Gastrocnemius medialis (tissue), 4 donors: ENCODE measurements around the gene KIF13A. TPM values are rescaled to one million over a fixed set of nuclear protein-coding genes. Genes with fewer than 3 reads are reported as not detected.
A peak's percentile ranks its signal among the peaks of the same experiment; 100 is the strongest.

Source experiments
- ATAC-seq, 2 donors: fragments of 150-250 bp; one replicate each; pipeline ENCODE4 v1.9.1; 2016
- DNase-seq, 2 donors: peaks; one replicate each; pipeline ENCODE4 v3.0.0-alpha.2; 2019
- H3K27ac ChIP-seq, 4 donors: fragments of 200-600 bp; sonication (generic); 1 replicate in 1 of 4; 2 replicates in 3 of 4; pipeline ENCODE4 v1.5.1; 2016 to 2018; ENCODE audit warnings: mild to moderate bottlenecking in 2 of 4, moderate library complexity in 1 of 4
- H3K27me3 ChIP-seq, 3 donors: fragments of 200-600 bp; sonication (generic) in 2 of 3; 1 replicate in 1 of 3; 2 replicates in 2 of 3; pipeline versions ENCODE4 v1.5.1 to v1.6.0; 2016 to 2019; ENCODE audit warnings: mild to moderate bottlenecking in 1 of 3, moderate library complexity in 1 of 3
- H3K36me3 ChIP-seq, 2 donors: fragments of 200-600 bp; sonication (generic) in 1 of 2; one replicate each; pipeline ENCODE4 v1.5.1; 2017 to 2018
- H3K4me1 ChIP-seq, 2 donors: fragments of 200-600 bp; sonication (generic) in 1 of 2; one replicate each; pipeline ENCODE4 v1.5.1; 2016 to 2017; ENCODE audit warnings: mild to moderate bottlenecking in 2 of 2
- H3K4me3 ChIP-seq, 4 donors: fragments of 200-600 bp; sonication (generic) in 3 of 4; 1 replicate in 1 of 4; 2 replicates in 3 of 4; pipeline ENCODE4 v1.5.1; 2016 to 2019; ENCODE audit warnings: mild to moderate bottlenecking in 2 of 4
- H3K9me3 ChIP-seq, 3 donors: fragments of 200-600 bp; sonication (generic) in 2 of 3; 1 replicate in 1 of 3; 2 replicates in 2 of 3; pipeline ENCODE4 v1.5.1; 2016 to 2019
- POLR2A ChIP-seq, 2 donors: fragments of 450-650 bp; IDR thresholded peaks; one replicate each; pipeline ENCODE4 v1.6.1; 2017; ENCODE audit warnings: antibody characterized with exemption in 2 of 2, mild to moderate bottlenecking in 2 of 2, moderate library complexity in 2 of 2
- in situ Hi-C, 4 donors: fragments of 200-750 bp; cut with MboI; loops; one replicate each; pipeline versions ENCODE4 v1.15.0 to v1.8.0; 2017; ENCODE audit warnings: low sequenced_read_pairs in 4 of 4
- intact Hi-C: fragments of 100-400 bp; cut with DNase I; formaldehyde crosslinking; loops from one replicate; pipeline ENCODE4 v1.15.1; 2023; ENCODE audit warnings: low total_unique reads
- total RNA-seq, 4 donors: library from RNA; depleted of rRNA; stranded (reverse); fragments of >200 nt; gene quantifications; one replicate each; pipeline versions ENCODE4 v1.1.0 to v1.2.3, GENCODE V29; 2016
- TF ChIP-seq, protein P1 (sequence below), 5 experiments: fragments of 450-650 bp in 3 of 5; fragments of 200-600 bp in 2 of 5; sonication (generic) in 2 of 5; IDR thresholded peaks in 4 of 5; conservative IDR thresholded peaks in 1 of 5; 1 replicate in 4 of 5; 2 replicates in 1 of 5; pipeline ENCODE4 v1.5.1; 2016 to 2019; ENCODE audit warnings: antibody characterized with exemption in 5 of 5, mild to moderate bottlenecking in 3 of 5, moderate library complexity in 3 of 5

The KIF13A gene
- 10 to 100 TPM; 47.4 to 72.9 (median 63.8) TPM for total RNA-seq

GRCh38 chr6:17987447-17987696, at the start of gene KIF13A:
KIF13A (minus strand) TSS chr6:17987635; CDS start chr6:17987463, 172 bp downstream.
- peaks cover 22 to 37% of the 10 kb centered on the region in 2 donors for H3K4me1 ChIP-seq
- no peak for TF ChIP-seq POLR2A (IDR thresholded peaks at IDR 0.05)
- TF ChIP-seq, protein P1, sequence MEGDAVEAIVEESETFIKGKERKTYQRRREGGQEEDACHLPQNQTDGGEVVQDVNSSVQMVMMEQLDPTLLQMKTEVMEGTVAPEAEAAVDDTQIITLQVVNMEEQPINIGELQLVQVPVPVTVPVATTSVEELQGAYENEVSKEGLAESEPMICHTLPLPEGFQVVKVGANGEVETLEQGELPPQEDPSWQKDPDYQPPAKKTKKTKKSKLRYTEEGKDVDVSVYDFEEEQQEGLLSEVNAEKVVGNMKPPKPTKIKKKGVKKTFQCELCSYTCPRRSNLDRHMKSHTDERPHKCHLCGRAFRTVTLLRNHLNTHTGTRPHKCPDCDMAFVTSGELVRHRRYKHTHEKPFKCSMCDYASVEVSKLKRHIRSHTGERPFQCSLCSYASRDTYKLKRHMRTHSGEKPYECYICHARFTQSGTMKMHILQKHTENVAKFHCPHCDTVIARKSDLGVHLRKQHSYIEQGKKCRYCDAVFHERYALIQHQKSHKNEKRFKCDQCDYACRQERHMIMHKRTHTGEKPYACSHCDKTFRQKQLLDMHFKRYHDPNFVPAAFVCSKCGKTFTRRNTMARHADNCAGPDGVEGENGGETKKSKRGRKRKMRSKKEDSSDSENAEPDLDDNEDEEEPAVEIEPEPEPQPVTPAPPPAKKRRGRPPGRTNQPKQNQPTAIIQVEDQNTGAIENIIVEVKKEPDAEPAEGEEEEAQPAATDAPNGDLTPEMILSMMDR (IDR thresholded peaks at IDR 0.05 in 4 of 5, conservative IDR thresholded peaks at IDR 0.05 in 1 of 5) = no peak
- H3K9me3 ChIP-seq = no peaks in the 10 kb centered on the region
- intact Hi-C loops (loop anchor here (1.0 to 10.0 kb wide), 8 partner anchors 55 to 385 kb away; partner anchors contain the start of genes FAM8A1, KDM1B, NHLRC1 and NUP153), in situ Hi-C loops (loop anchor here in 3 of 4 donors (5.0 to 25.0 kb wide), 4 partner anchors 80 to 135 kb away; partner anchors contain the start of gene NHLRC1 (in 1 of the 3))
- H3K36me3 ChIP-seq = no peaks in the 10 kb centered on the region
- ATAC-seq = peak; percentile 66 to 68
- no peak for DNase-seq
- peak within 1 kb of the TSS; percentile 91 to 99 (median 94) for H3K27ac ChIP-seq
- H3K4me3 ChIP-seq = peak within 1 kb of the TSS; percentile 68 to 91 (median 86)
- no peaks in the 10 kb centered on the region for H3K27me3 ChIP-seq

DNA sequence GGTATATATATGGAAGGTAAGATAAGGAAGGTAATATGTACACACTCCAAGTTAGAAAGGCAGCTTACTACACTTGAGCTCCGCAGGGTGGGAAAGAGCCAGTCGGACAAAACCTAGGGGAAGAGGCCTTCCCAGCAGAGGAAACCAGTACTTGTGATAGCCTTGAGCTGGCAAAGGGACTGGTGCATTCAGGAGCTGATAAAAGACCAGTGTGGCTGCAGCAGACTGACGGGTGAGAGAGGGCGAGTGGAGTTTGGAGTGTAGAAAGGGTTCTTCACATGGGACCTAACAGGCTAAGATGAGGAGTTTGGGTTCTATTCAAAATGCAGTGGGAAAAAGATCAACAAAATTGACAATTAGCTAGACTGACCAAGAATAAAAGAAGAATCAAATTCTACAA, 49.3 kb upstream of the KIF13A start:
- Histone ChIP-seq H3K9me3 (no peaks in the 10 kb centered on the region), H3K27me3 (no peaks in the 10 kb centered on the region), H3K4me1 (no peaks in the 10 kb centered on the region), H3K27ac (no peak overlapping the region), H3K36me3 (no peaks in the 10 kb centered on the region), H3K4me3 (no peak overlapping the region)
- ATAC-seq (no peak), DNase-seq (no peak)
- TF ChIP-seq, protein P1 (IDR thresholded peaks at IDR 0.05 in 4 of 5, conservative IDR thresholded peaks at IDR 0.05 in 1 of 5) = no peak
- TF ChIP-seq POLR2A (IDR thresholded peaks at IDR 0.05) = no peak
- in situ Hi-C loops = no loop called here
- intact Hi-C loops = no loop called here

GRCh38 chr6:18035330-18035854, 48.0 kb upstream of the KIF13A start:
- in situ Hi-C loops (no loop called here), intact Hi-C loops (no loop called here)
- no peaks in the 10 kb centered on the region for H3K4me1 ChIP-seq
- TF ChIP-seq, protein P1 (IDR thresholded peaks at IDR 0.05 in 4 of 5, conservative IDR thresholded peaks at IDR 0.05 in 1 of 5) = no peak
- no peak for TF ChIP-seq POLR2A (IDR thresholded peaks at IDR 0.05)
- H3K36me3 ChIP-seq = no peaks in the 10 kb centered on the region
- no peak overlapping the region for H3K27ac ChIP-seq
- no peaks in the 10 kb centered on the region for H3K9me3 ChIP-seq
- no peak for ATAC-seq
- DNase-seq = no peak
- no peak overlapping the region for H3K4me3 ChIP-seq
- H3K27me3 ChIP-seq = no peaks in the 10 kb centered on the region

DNA sequence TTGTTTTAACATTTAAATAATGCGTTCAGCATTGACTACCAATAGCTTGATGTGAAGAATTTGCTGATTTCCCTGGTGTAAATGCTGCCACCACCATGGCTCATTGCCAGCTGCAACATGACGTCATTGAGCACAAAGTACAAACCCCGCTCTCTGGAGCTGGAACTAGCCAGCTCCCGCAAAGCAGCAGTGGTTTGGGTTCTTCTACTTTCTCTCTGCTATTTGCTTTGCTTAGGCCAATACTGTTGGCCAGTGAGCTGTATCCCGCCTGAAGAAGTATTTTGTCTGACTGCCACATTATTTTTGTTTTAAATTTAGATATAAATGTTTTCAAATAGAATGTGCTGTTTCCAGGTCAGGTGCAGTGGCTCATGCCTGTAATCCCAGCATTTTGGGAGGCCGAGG, 47.4 kb upstream of the KIF13A start:
- no peak for ATAC-seq

More for the DNA sequence above, 47.4 kb upstream of the KIF13A start:
- H3K36me3 ChIP-seq = no peaks in the 10 kb centered on the region
- in situ Hi-C loops = no loop called here
- H3K4me3 ChIP-seq = no peak overlapping the region
- H3K9me3 ChIP-seq = no peaks in the 10 kb centered on the region
- no peak overlapping the region for H3K27ac ChIP-seq
- TF ChIP-seq POLR2A (IDR thresholded peaks at IDR 0.05) = no peak
- TF ChIP-seq, protein P1 (IDR thresholded peaks at IDR 0.05 in 4 of 5, conservative IDR thresholded peaks at IDR 0.05 in 1 of 5) = no peak
- DNase-seq = no peak
- no peaks in the 10 kb centered on the region for H3K27me3 ChIP-seq
- no peaks in the 10 kb centered on the region for H3K4me1 ChIP-seq
- intact Hi-C loops = no loop called here
